HepG2 (cell line): ENCODE results near the gene PNLIPRP2. TPM values are rescaled to one million over a fixed set of nuclear protein-coding genes. Genes with fewer than 3 reads are reported as not detected.

Source experiments
- ATAC-seq: fragments of 200-7000 bp; cut with Tn5 transposase; 3 replicates; pipeline ENCODE4 v1.9.1; 2020; ENCODE audit warnings: mild to moderate bottlenecking, moderate library complexity
- BruUV-seq: library from RNA; stranded (reverse); fragments of 400-500 nt; replicated peaks from 2 replicates; lab custom pipeline; 2021; lab: Mats Ljungman, UMichigan
- CTCF ChIA-PET: fragments of 300-600 bp; formaldehyde crosslinking; extraction: SDS; loops from one replicate; lab custom pipeline; 2021; ENCODE audit warnings: low total read pairs, inconsistent platforms, low intra/inter-chr PET ratio; lab: Yijun Ruan, JAX
- POLR2A ChIA-PET: fragments of 350-600 bp; sonication (Branson Sonifier 250); formaldehyde crosslinking; loops from one replicate; lab custom pipeline; 2020; ENCODE audit warnings: antibody characterized with exemption, inconsistent platforms; lab: Yijun Ruan, JAX
- DNase-seq: peaks from one replicate; pipeline ENCODE4 v3.0.0-alpha.2; 2015; ENCODE audit warnings: low spot score
- FAIRE-seq: peaks from 3 replicates; lab custom pipeline; 2011; peaks lifted over from hg19 to GRCh38; lab: Jason Lieb, UNC
- H2AFZ ChIP-seq: one replicate; pipeline ENCODE4 v1.6.1; 2011; ENCODE audit warnings: low read length, inconsistent platforms
- H3K27ac ChIP-seq: fragments of 300-600 bp; 3 replicates; pipeline ENCODE4 v1.8.0; 2011; ENCODE audit warnings: mixed run types, mild to moderate bottlenecking, mixed read lengths, low read length, inconsistent platforms; ENCODE audit not compliant: insufficient read depth; ENCODE audit errors: extremely low read length
- H3K27me3 ChIP-seq, 2 experiments: fragments of 200-600 bp in 1 of 2; 2 replicates in 1 of 2; 3 replicates in 1 of 2; pipeline versions ENCODE4 v1.6.0 to v1.8.0; 2011; ENCODE audit warnings: low read length in 2 of 2, mild to moderate bottlenecking in 2 of 2, moderate library complexity in 2 of 2, inconsistent platforms in 1 of 2; ENCODE audit not compliant: insufficient read depth in 2 of 2, control insufficient read depth in 1 of 2
- H3K36me3 ChIP-seq, 2 experiments: fragments of 200-600 bp in 1 of 2; replicated peaks in 1 of 2; 2 replicates in 1 of 2; 3 replicates in 1 of 2; pipeline versions ENCODE4 v1.5.1 to v1.8.0; 2011; ENCODE audit warnings: low read length in 2 of 2, inconsistent platforms in 1 of 2; ENCODE audit not compliant: insufficient read depth in 2 of 2, control insufficient read depth in 1 of 2
- H3K4me1 ChIP-seq: 2 replicates; pipeline ENCODE4 v1.5.1; 2012; ENCODE audit warnings: low read length, inconsistent platforms; ENCODE audit not compliant: insufficient read depth
- H3K4me2 ChIP-seq: 2 replicates; pipeline ENCODE4 v1.6.0; 2011; ENCODE audit warnings: low read depth, low read length, inconsistent platforms
- H3K4me3 ChIP-seq, 3 experiments: fragments of 200-600 bp in 1 of 3; sonication (generic), shearing (Covaris generic) in 1 of 3; replicated peaks in 1 of 3; 2 replicates each; pipeline ENCODE4 v1.5.1; 2011 to 2016; ENCODE audit warnings: low read length in 3 of 3, inconsistent platforms in 2 of 3, low read depth in 2 of 3, mild to moderate bottlenecking in 2 of 3, control low read depth in 1 of 3, mixed read lengths in 1 of 3; ENCODE audit not compliant: insufficient read depth in 1 of 3
- H3K79me2 ChIP-seq: one replicate; pipeline ENCODE4 v1.6.1; 2011; ENCODE audit warnings: low read length, inconsistent platforms; ENCODE audit not compliant: insufficient read depth
- H3K9ac ChIP-seq: 2 replicates; pipeline ENCODE4 v1.6.0; 2011; ENCODE audit warnings: mild to moderate bottlenecking, low read depth, low read length, inconsistent platforms; ENCODE audit not compliant: insufficient read depth
- H3K9me3 ChIP-seq: 2 replicates; pipeline ENCODE4 v1.5.1; 2012; ENCODE audit warnings: mild to moderate bottlenecking, low read length
- H4K20me1 ChIP-seq: 2 replicates; pipeline ENCODE4 v1.6.0; 2011; ENCODE audit warnings: inconsistent platforms, mild to moderate bottlenecking, low read length, moderate library complexity; ENCODE audit not compliant: insufficient read depth
- HNRNPL ChIP-seq: fragments of 200-400 bp; formaldehyde crosslinking; IDR thresholded peaks from 2 replicates; pipeline ENCODE4 v1.6.1; 2017; ENCODE audit warnings: mild to moderate bottlenecking, low read depth, low read length
- SALL1 ChIP-seq: sonication (generic); formaldehyde crosslinking; IDR thresholded peaks from 2 replicates; pipeline ENCODE4 v1.8.0; 2022; ENCODE audit warnings: mild to moderate bottlenecking, missing genetic modification reagents
- TRAFD1 ChIP-seq: sonication (generic); formaldehyde crosslinking; IDR thresholded peaks from 2 replicates; pipeline ENCODE4 v1.5.1; 2020; ENCODE audit warnings: missing genetic modification reagents, mild to moderate bottlenecking, borderline replicate concordance
- WGBS: methylation state at CpG from one replicate; pipeline ENCODE4 v1.1.6; 2017; ENCODE audit warnings: low lambda C conversion rate; 5-methylcytosine and 5-hydroxymethylcytosine counted together
- in situ Hi-C: cut with HindIII; loops from 2 replicates; pipeline ENCODE4 v1.10.0; 2017; ENCODE audit warnings: low pct_unique_long_range_greater_than_20kb; ENCODE audit not compliant: extremely low pct_ligation_motif_present
- intact Hi-C: fragments of 100-400 bp; cut with micrococcal nuclease; formaldehyde crosslinking; loops from one replicate; pipeline ENCODE4 v1.10.0; 2022; ENCODE audit not compliant: unreplicated experiment
- polyA plus RNA-seq, 8 experiments: library from polyadenylated mRNA; depleted of rRNA in 3 of 8; stranded (reverse) in 7 of 8; unstranded in 1 of 8; fragments of >200 nt; fragmentation: Illumina TruSeq in 4 of 8; extraction: Trizol in 4 of 8; gene quantifications; 2 replicates each; pipeline versions ENCODE4 v1.2.1 to v1.2.3, GENCODE V29; 2011 to 2016; ENCODE audit warnings: low read depth in 4 of 8, missing spikeins in 1 of 8, mixed read lengths in 1 of 8; ENCODE audit not compliant: insufficient read depth in 1 of 8
- total RNA-seq, 5 experiments: library from RNA; depleted of rRNA; stranded (reverse); fragments of >200 nt; fragmentation: Illumina TruSeq; extraction: Trizol; gene quantifications; 2 replicates each; pipeline ENCODE4 v1.2.3, GENCODE V29; 2016; ENCODE audit warnings: low read depth in 1 of 5

The PNLIPRP2 gene
- total and polyA plus RNA-seq, 2 of the 13 experiments (the other 11 are each of a cell fraction or from before 2014, with no cell fraction given) = 0.21 to 0.97 TPM

GRCh38 chr10:116663342-116663741 is 42.6 kb downstream of the PNLIPRP2 start:
- Histone ChIP-seq H3K4me2 (no peak overlapping the region), H3K9me3 (peaks cover 5% of the 10 kb centered on the region; the same call in 1 of the 2 replicates), H3K27me3 (peaks cover 1 to 2% of the 10 kb centered on the region in 2 experiments; a peak in 1 of 5 replicates), H3K4me1 (peaks cover 51% of the 10 kb centered on the region), H2AFZ (no peak overlapping the region), H3K79me2 (no peaks in the 10 kb centered on the region), H4K20me1 (no peaks in the 10 kb centered on the region), H3K9ac (no peak overlapping the region), H3K36me3 (no peaks in the 10 kb centered on the region), H3K4me3 (no peak overlapping the region), H3K27ac (peak overlapping the region; percentile 26)
- BruUV-seq = no TSS peak
- in situ Hi-C loops = no loop called here
- TF ChIP-seq TRAFD1 (CRISPR knock-in tag) = no peak
- POLR2A ChIA-PET = no interaction called here
- CTCF ChIA-PET = no interaction called here
- 93% methylated on average over 4 of the region's 7 CpGs for WGBS
- FAIRE-seq (no peak), ATAC-seq (no peak), DNase-seq (no peak)
- intact Hi-C loops = no loop called here

GRCh38 chr10:116664631-116665030 is 43.9 kb downstream of the PNLIPRP2 start:
- WGBS = 43% methylated on average over 5 of the region's 5 CpGs
- H3K4me1 ChIP-seq = peaks cover 62% of the 10 kb centered on the region
- no peak overlapping the region for H2AFZ ChIP-seq
- no peak for ATAC-seq
- H3K79me2 ChIP-seq = peaks cover 3% of the 10 kb centered on the region
- no peak overlapping the region for H3K4me3 ChIP-seq
- intact Hi-C loops = no loop called here
- peak; percentile 11; the same call in 1 of the 2 replicates for TF ChIP-seq SALL1 (CRISPR knock-in tag)
- TF ChIP-seq HNRNPL = no peak
- no TSS peak for BruUV-seq
- H4K20me1 ChIP-seq = no peaks in the 10 kb centered on the region
- no peak overlapping the region for H3K4me2 ChIP-seq
- in situ Hi-C loops = no loop called here
- H3K36me3 ChIP-seq = no peaks in the 10 kb centered on the region
- H3K9ac ChIP-seq = no peak overlapping the region
- CTCF ChIA-PET = no interaction called here
- peaks cover 5% of the 10 kb centered on the region; the same call in 1 of the 2 replicates for H3K9me3 ChIP-seq
- H3K27ac ChIP-seq = no peak overlapping the region
- no peak for DNase-seq
- FAIRE-seq = no peak
- peaks cover 0 to 2% of the 10 kb centered on the region in 2 experiments; a peak in 1 of 5 replicates for H3K27me3 ChIP-seq
- POLR2A ChIA-PET = no interaction called here
